Renal pelvis (tissue), 4 donors: ENCODE data around the gene CCNQ. TPM values are rescaled to one million over a fixed set of nuclear protein-coding genes. Genes with fewer than 3 reads are reported as not detected.
A peak's percentile ranks its signal among the peaks of the same experiment; 100 is the strongest.

Source experiments
- DNase-seq: peaks from one replicate; pipeline ENCODE4 v3.0.0-alpha.2; 2013
- polyA plus RNA-seq, 3 donors: library from polyadenylated mRNA; unstranded; fragments of 120-200 nt; gene quantifications; one replicate each; pipeline ENCODE4 v1.2.1, GENCODE V29; 2013; ENCODE audit not compliant: insufficient read length in 3 of 3

The CCNQ gene
- polyA plus RNA-seq, 3 donors: 17.3 to 22.2 (median 20.4) TPM

GRCh38 chrX:153546386-153546785 lies 52.6 kb downstream of the CCNQ start:
- DNase-seq: no peak

DNA sequence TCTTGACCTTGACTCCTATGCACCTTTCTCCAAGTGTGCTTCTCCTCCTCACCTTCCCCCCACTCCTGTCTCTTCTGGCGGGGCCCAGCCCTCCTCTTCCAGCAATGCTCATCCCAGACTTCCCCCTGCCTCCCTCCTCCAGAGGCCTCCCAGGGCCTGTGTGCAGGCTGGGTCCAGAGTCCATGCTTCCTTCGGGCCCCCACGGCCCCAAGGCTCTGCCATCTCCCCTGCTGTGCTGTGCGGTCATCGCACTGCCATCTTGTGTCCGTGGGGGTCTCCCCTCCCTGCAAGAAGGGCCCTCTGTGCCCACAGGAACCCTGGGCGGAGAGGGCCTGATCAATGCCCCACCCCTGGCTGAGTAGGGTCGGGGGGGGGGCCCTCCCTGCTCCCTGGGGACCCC lies 54.2 kb downstream of the CCNQ start:
- DNase-seq: no peak

- no peak for DNase-seq
These were observed 59.0 kb downstream of the CCNQ start for GRCh38 chrX:153539979-153540358.

DNA sequence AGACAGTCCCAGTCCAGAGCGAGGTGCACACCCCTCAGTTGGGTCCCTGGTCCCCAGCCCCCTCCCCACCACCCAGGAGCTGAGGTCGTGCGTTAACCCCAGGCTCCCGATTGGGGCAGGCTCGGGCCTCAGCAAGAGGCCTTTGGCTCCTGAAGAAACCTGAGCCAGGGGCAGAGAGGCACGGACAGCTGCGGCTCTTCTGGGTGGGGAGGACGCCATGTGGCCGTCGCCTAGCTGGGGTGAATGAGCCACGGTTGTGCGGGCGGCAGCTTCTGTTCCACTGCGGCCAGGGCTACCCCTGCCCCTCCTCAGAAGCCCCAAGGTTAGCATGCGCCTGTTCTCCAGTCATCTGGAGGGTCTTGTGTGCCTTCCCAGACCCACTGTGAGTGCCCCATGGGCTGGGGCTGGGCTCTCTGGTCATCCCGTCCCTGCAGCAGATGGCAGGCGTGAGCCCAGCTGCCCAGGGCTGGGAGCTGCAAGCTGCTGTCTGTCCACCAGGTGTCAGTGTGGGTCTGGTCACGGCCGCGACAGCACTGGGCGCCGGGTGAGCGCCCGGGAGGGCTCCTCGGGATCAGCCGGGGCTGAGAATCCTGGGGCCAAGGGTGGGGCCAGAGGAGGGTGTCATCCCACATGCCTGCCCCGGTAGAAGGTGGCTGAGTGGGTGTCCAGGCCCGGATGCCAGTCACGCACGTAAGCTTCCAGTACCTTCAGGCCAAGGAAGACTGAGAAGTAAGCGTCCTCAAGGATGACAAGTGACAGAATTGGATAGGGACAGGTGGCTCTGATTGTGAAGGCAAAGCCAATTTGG lies 59.6 kb downstream of the CCNQ start:
- DNase-seq: peak; percentile 45

DNA sequence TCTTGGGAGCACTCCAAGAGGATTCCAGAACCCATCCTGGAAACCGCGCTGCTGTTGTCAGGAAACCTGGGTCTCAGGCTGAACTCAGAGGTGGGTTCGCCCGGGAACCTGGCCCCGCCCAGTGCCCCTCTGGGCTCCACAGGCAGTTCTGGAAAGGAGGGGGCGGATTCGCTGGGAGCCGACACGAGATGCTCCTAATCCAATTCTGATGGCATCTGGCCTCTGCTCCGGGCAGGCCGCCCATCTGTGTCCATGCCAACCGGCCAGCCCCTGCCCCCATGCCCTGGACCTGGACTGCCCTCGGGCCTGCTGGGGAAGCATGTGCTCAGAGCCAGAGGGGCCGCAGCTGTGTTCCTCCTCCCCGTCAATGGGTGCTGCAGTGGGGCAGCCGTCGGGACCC lies 60.5 kb downstream of the CCNQ start:
- no peak for DNase-seq

Other genes starting within 250 kb of the CCNQ start
- not detected for gene PNMA6E, start 197.8 kb downstream of the CCNQ start, polyA plus RNA-seq
- gene ZFP92, start 187.7 kb downstream of the CCNQ start, polyA plus RNA-seq: 1 to 10 TPM in 1 of 3 donors, under 1 TPM in 2; 0.87 to 1.1 (median 0.99) TPM
- under 1 TPM; 0.48 to 0.54 (median 0.50) TPM for gene TREX2, start 153.1 kb downstream of the CCNQ start, polyA plus RNA-seq
- 10 to 100 TPM; 28.2 to 35.2 (median 32.1) TPM for gene HAUS7, start 128.6 kb downstream of the CCNQ start, polyA plus RNA-seq
- 100 to 1,000 TPM; 153 to 210 (median 155) TPM for gene BGN, start 104.2 kb downstream of the CCNQ start, polyA plus RNA-seq
- under 1 TPM; 0.17 to 0.28 (median 0.28) TPM for gene ATP2B3, start 81.5 kb downstream of the CCNQ start, polyA plus RNA-seq
- 10 to 100 TPM; 47.5 to 62.2 (median 53.3) TPM for gene DUSP9, start 48.1 kb upstream of the CCNQ start, polyA plus RNA-seq
- gene PNCK, start 74.7 kb upstream of the CCNQ start, polyA plus RNA-seq: 10 to 100 TPM in 2 of 3 donors, 1 to 10 TPM in 1; 8.3 to 12.7 (median 10.2) TPM
- gene SLC6A8, start 88.8 kb upstream of the CCNQ start, polyA plus RNA-seq: 10 to 100 TPM; 61.9 to 79.5 (median 63.5) TPM
- gene BCAP31, start 125.2 kb upstream of the CCNQ start, polyA plus RNA-seq: 100 to 1,000 TPM; 190 to 210 (median 196) TPM
- gene ABCD1, start 125.7 kb upstream of the CCNQ start, polyA plus RNA-seq: 10 to 100 TPM in 1 of 3 donors, 1 to 10 TPM in 2; 8.5 to 11.0 (median 9.7) TPM
- gene PLXNB3, start 165.1 kb upstream of the CCNQ start, polyA plus RNA-seq: 1 to 10 TPM; 1.1 to 1.8 (median 1.8) TPM
- 1 to 10 TPM; 1.2 to 2.7 (median 1.5) TPM for gene SRPK3, start 181.9 kb upstream of the CCNQ start, polyA plus RNA-seq
- gene IDH3G, start 195.2 kb upstream of the CCNQ start, polyA plus RNA-seq: 100 to 1,000 TPM in 1 of 3 donors, 10 to 100 TPM in 2; 87.3 to 103 (median 90.1) TPM
- 100 to 1,000 TPM; 156 to 181 (median 168) TPM for gene SSR4, start 195.5 kb upstream of the CCNQ start, polyA plus RNA-seq
- 10 to 100 TPM in 2 of 3 donors, 1 to 10 TPM in 1; 8.4 to 12.0 (median 11.7) TPM for gene PDZD4, start 231.4 kb upstream of the CCNQ start, polyA plus RNA-seq